Cardiac fibroblast (primary cell): ENCODE measurements around the gene ABLIM2.

Experiments used
- DNase-seq, 2 donors: peaks; one replicate each; pipeline versions ENCODE4 v3.0.0 to v3.0.0-alpha.2; 2010; ENCODE audit warnings: low read depth in 2 of 2
- H3K4me3 ChIP-seq, 2 donors: replicated peaks in 1 of 2; 1 replicate in 1 of 2; 2 replicates in 1 of 2; pipeline ENCODE4 v1.5.1; 2011; ENCODE audit warnings: low read depth in 2 of 2, low read length in 2 of 2, mild to moderate bottlenecking in 2 of 2, moderate library complexity in 1 of 2
- CTCF ChIP-seq: IDR thresholded peaks from one replicate; pipeline ENCODE4 v1.5.1; 2011; ENCODE audit warnings: low read depth, mild to moderate bottlenecking, low read length, inconsistent platforms

ABLIM2 gene

GRCh38 chr4:8005814-8006215 lies 152.8 kb downstream of the ABLIM2 start:
- DNase-seq: no peak
- no peak for TF ChIP-seq CTCF
- no peak overlapping the region for H3K4me3 ChIP-seq

- no peak for DNase-seq
- H3K4me3 ChIP-seq: no peak overlapping the region
- TF ChIP-seq CTCF: no peak
Observed at GRCh38 chr4:8005033-8005808, 153.4 kb downstream of the ABLIM2 start.

GRCh38 chr4:8004066-8004465 lies 154.5 kb downstream of the ABLIM2 start:
- no peak overlapping the region for H3K4me3 ChIP-seq
- TF ChIP-seq CTCF: no peak
- no peak for DNase-seq

GRCh38 chr4:8002525-8003309 lies 155.9 kb downstream of the ABLIM2 start:
- TF ChIP-seq CTCF: no peak
- H3K4me3 ChIP-seq: no peak overlapping the region
- no peak for DNase-seq

- DNase-seq: no peak
- no peak overlapping the region for H3K4me3 ChIP-seq
- no peak for TF ChIP-seq CTCF
Observed at GRCh38 chr4:8001564-8002355, 156.9 kb downstream of the ABLIM2 start.

GRCh38 chr4:8000721-8001491 lies 157.7 kb downstream of the ABLIM2 start:
- TF ChIP-seq CTCF: no peak
- DNase-seq: no peak
- no peak overlapping the region for H3K4me3 ChIP-seq
